DMS114 treated with DMSO at 0.1 percent for 48 hours (cell line): Measurements from ENCODE around the gene NT5C3A.
"Not testable (repeated sequence)": the region's sequence is repeated elsewhere in the genome, so short reads cannot be mapped to it uniquely, and the experiment has no call there.

Experiments used
- DNase-seq: peaks from one replicate; lab custom pipeline; 2025; ENCODE audit not compliant: unreplicated experiment; lab: John Stamatoyannopoulos, UW

The NT5C3A gene

GRCh38 chr7:33043501-33044400, 18.8 kb downstream of the NT5C3A start:
- no peak for DNase-seq

- DNase-seq = no peak
Measured at GRCh38 chr7:33041631-33042428, 20.7 kb downstream of the NT5C3A start.

GRCh38 chr7:33040803-33041516, 21.6 kb downstream of the NT5C3A start:
- no peak for DNase-seq

GRCh38 chr7:33039903-33040292, 22.7 kb downstream of the NT5C3A start:
- DNase-seq = no peak

- DNase-seq = no peak
Measured at GRCh38 chr7:33039257-33039902, 23.2 kb downstream of the NT5C3A start.

- no peak for DNase-seq
Measured at GRCh38 chr7:33038639-33039038, 23.9 kb downstream of the NT5C3A start.

- no peak for DNase-seq
Measured at GRCh38 chr7:33035776-33036175, 26.8 kb downstream of the NT5C3A start.

- no peak for DNase-seq
Measured at GRCh38 chr7:33024189-33024757, 38.3 kb downstream of the NT5C3A start.

- DNase-seq = no peak
Measured at GRCh38 chr7:33012364-33012763, 50.2 kb downstream of the NT5C3A start.

GRCh38 chr7:33009734-33010133, 52.8 kb downstream of the NT5C3A start:
- no peak for DNase-seq

- not testable (repeated sequence) for DNase-seq
Measured at GRCh38 chr7:33005690-33006089, 56.9 kb downstream of the NT5C3A start.

GRCh38 chr7:33005193-33005592, 57.4 kb downstream of the NT5C3A start:
- not testable (repeated sequence) for DNase-seq

- not testable (repeated sequence) for DNase-seq
Measured at GRCh38 chr7:33004104-33004616, 58.4 kb downstream of the NT5C3A start.

GRCh38 chr7:33003111-33003510, 59.5 kb downstream of the NT5C3A start:
- DNase-seq = not testable (repeated sequence)

- not testable (repeated sequence) for DNase-seq
Measured at GRCh38 chr7:32999380-32999779, 63.2 kb downstream of the NT5C3A start.

- not testable (repeated sequence) for DNase-seq
Measured at GRCh38 chr7:32998361-32999171, 64.0 kb downstream of the NT5C3A start.

GRCh38 chr7:32997956-32998355, 64.6 kb downstream of the NT5C3A start:
- DNase-seq = not testable (repeated sequence)

- DNase-seq = not testable (repeated sequence)
Measured at GRCh38 chr7:32992750-32993149, 69.8 kb downstream of the NT5C3A start.

GRCh38 chr7:32991975-32992700, 70.4 kb downstream of the NT5C3A start:
- not testable (repeated sequence) for DNase-seq
